Tibial artery (tissue), 4 donors: ENCODE measurements around the gene EHD2.

ENCODE experiments used
- DNase-seq, 2 donors: peaks; one replicate each; pipeline ENCODE4 v3.0.0-alpha.2; 2019
- H3K27ac ChIP-seq, 2 donors: fragments of 200-600 bp; sonication (generic) in 1 of 2; 1 replicate in 1 of 2; 2 replicates in 1 of 2; pipeline ENCODE4 v1.5.1; 2018 to 2019; ENCODE audit warnings: mild to moderate bottlenecking in 1 of 2
- H3K27me3 ChIP-seq, 2 donors: fragments of 200-600 bp; sonication (generic) in 1 of 2; one replicate each; pipeline versions ENCODE4 v1.5.1 to v1.6.0; 2016 to 2019
- H3K36me3 ChIP-seq, 3 donors: fragments of 200-600 bp; sonication (generic) in 2 of 3; one replicate each; pipeline ENCODE4 v1.5.1; 2016 to 2019; ENCODE audit warnings: mild to moderate bottlenecking in 2 of 3
- H3K4me1 ChIP-seq, 4 donors: fragments of 200-600 bp; sonication (generic) in 2 of 4; 1 replicate in 3 of 4; 2 replicates in 1 of 4; pipeline ENCODE4 v1.5.1; 2016 to 2019
- H3K4me3 ChIP-seq, 2 donors: fragments of 200-600 bp; sonication (generic) in 1 of 2; 1 replicate in 1 of 2; 2 replicates in 1 of 2; pipeline ENCODE4 v1.5.1; 2018 to 2019; ENCODE audit warnings: mild to moderate bottlenecking in 2 of 2
- H3K9me3 ChIP-seq, 3 donors: fragments of 200-600 bp; sonication (generic) in 1 of 3; one replicate each; pipeline ENCODE4 v1.5.1; 2016 to 2019
- CTCF ChIP-seq, 2 experiments: fragments of 200-600 bp in 1 of 2; fragments of 450-650 bp in 1 of 2; IDR thresholded peaks; one replicate each; pipeline ENCODE4 v1.5.1; 2017 to 2019; ENCODE audit warnings: antibody characterized with exemption in 2 of 2, mild to moderate bottlenecking in 1 of 2, moderate library complexity in 1 of 2
- intact Hi-C: fragments of 100-400 bp; cut with DNase I; formaldehyde crosslinking; loops from one replicate; pipeline ENCODE4 v1.15.0; 2023; ENCODE audit warnings: low total_unique reads

Gene EHD2

GRCh38 chr19:47697863-47698609 lies 15.2 kb upstream of the EHD2 start:
- peaks cover 0 to 4% (median 2%) of the 10 kb centered on the region in 4 donors for H3K4me1 ChIP-seq
- H3K4me3 ChIP-seq = no peak overlapping the region
- peak; percentile 70 to 84 for DNase-seq
- H3K36me3 ChIP-seq = peaks cover 24 to 84% (median 73%) of the 10 kb centered on the region in 3 donors
- H3K27ac ChIP-seq = peak overlapping the region; percentile 6 to 54
- no peaks in the 10 kb centered on the region for H3K9me3 ChIP-seq
- peak; percentile 98 to 99 for TF ChIP-seq CTCF (IDR thresholded peaks at IDR 0.05)
- H3K27me3 ChIP-seq = no peaks in the 10 kb centered on the region
- intact Hi-C loops = loop anchor here (5.0 to 10.0 kb wide), 2 partner anchors 183 to 261 kb away; partner anchors contain the start of gene NAPA

- Histone ChIP-seq H3K4me1 (peaks cover 0 to 4% (median 2%) of the 10 kb centered on the region in 4 donors), H3K27me3 (no peaks in the 10 kb centered on the region), H3K27ac (no peak overlapping the region), H3K4me3 (no peak overlapping the region), H3K9me3 (no peaks in the 10 kb centered on the region), H3K36me3 (peaks cover 24 to 85% (median 68%) of the 10 kb centered on the region in 3 donors)
- DNase-seq = peak in 1 of 2 donors; percentile 64
- no peak for TF ChIP-seq CTCF (IDR thresholded peaks at IDR 0.05)
- intact Hi-C loops = loop anchor here (5.0 to 10.0 kb wide), 2 partner anchors 184 to 261 kb away; partner anchors contain the start of gene NAPA
Observed at GRCh38 chr19:47698631-47699359, 14.4 kb upstream of the EHD2 start.

GRCh38 chr19:47699360-47699917 lies 13.8 kb upstream of the EHD2 start:
- DNase-seq = peak in 1 of 2 donors; percentile 67
- peak; percentile 54 to 56 for TF ChIP-seq CTCF (IDR thresholded peaks at IDR 0.05)
- Histone ChIP-seq H3K27me3 (no peaks in the 10 kb centered on the region), H3K4me3 (no peak overlapping the region), H3K27ac (no peak overlapping the region), H3K4me1 (peaks cover 0 to 4% (median 2%) of the 10 kb centered on the region in 4 donors), H3K36me3 (peaks cover 24 to 87% (median 66%) of the 10 kb centered on the region in 3 donors), H3K9me3 (no peaks in the 10 kb centered on the region)
- intact Hi-C loops = loop anchor here (5.0 to 10.0 kb wide), 2 partner anchors 185 to 262 kb away; partner anchors contain the start of gene NAPA

GRCh38 chr19:47700934-47701716 lies 12.1 kb upstream of the EHD2 start:
- TF ChIP-seq CTCF (IDR thresholded peaks at IDR 0.05) = no peak
- H3K27ac ChIP-seq = no peak overlapping the region
- intact Hi-C loops = loop anchor here (10.0 kb wide), 1 partner anchor 416 kb away; no protein-coding TSS in a partner anchor

More at GRCh38 chr19:47700934-47701716, 12.1 kb upstream of the EHD2 start:
- Histone ChIP-seq H3K9me3 (no peaks in the 10 kb centered on the region), H3K36me3 (peaks cover 24 to 70% (median 51%) of the 10 kb centered on the region in 3 donors), H3K4me3 (no peak overlapping the region), H3K4me1 (peaks cover 0 to 4% (median 2%) of the 10 kb centered on the region in 4 donors), H3K27me3 (no peaks in the 10 kb centered on the region)
- peak in 1 of 2 donors; percentile 63 for DNase-seq
